CD4-positive, alpha-beta memory T cell (primary cell): ENCODE results near the gene SASH1. TPM values are rescaled to one million over a fixed set of nuclear protein-coding genes. Genes with fewer than 3 reads are reported as not detected.

ENCODE experiments used
- CTCF ChIA-PET: fragments of 350-600 bp; sonication (Branson Sonifier 250); formaldehyde crosslinking; loops from one replicate; lab custom pipeline; 2021; ENCODE audit warnings: inconsistent platforms; ENCODE audit not compliant: partially characterized antibody; lab: Charles Lee
- POLR2A ChIA-PET: fragments of 350-600 bp; sonication (Branson Sonifier 250); formaldehyde crosslinking; loops from one replicate; lab custom pipeline; 2021; ENCODE audit not compliant: partially characterized antibody; lab: Charles Lee
- DNase-seq, 5 donors: peaks; one replicate each; pipeline versions ENCODE4 v3.0.0 to v3.0.0-alpha.2; 2020 to 2022; ENCODE audit warnings: mixed read lengths in 1 of 5
- H3K27ac ChIP-seq: one replicate; pipeline ENCODE4 v1.7.0; 2013; ENCODE audit warnings: low read depth, low read length
- H3K27me3 ChIP-seq: 2 replicates; pipeline ENCODE4 v1.7.0; 2013; ENCODE audit warnings: mild to moderate bottlenecking, low read length, moderate library complexity; ENCODE audit not compliant: insufficient read depth
- H3K36me3 ChIP-seq: 2 replicates; pipeline ENCODE4 v1.7.0; 2013; ENCODE audit warnings: mild to moderate bottlenecking, low read length, moderate library complexity; ENCODE audit not compliant: insufficient read depth
- H3K4me1 ChIP-seq: 2 replicates; pipeline ENCODE4 v1.7.0; 2013; ENCODE audit warnings: mild to moderate bottlenecking, low read length, moderate library complexity; ENCODE audit not compliant: insufficient read depth
- H3K4me3 ChIP-seq, 2 donors: one replicate each; pipeline ENCODE4 v1.7.0; 2013; ENCODE audit warnings: low read length in 2 of 2, mild to moderate bottlenecking in 1 of 2
- H3K9me3 ChIP-seq, 2 donors: one replicate each; pipeline ENCODE4 v1.7.0; 2013; ENCODE audit warnings: low read length in 2 of 2, control low read depth in 1 of 2; ENCODE audit not compliant: control insufficient read depth in 1 of 2
- H3K27ac Mint-ChIP-seq, 7 donors: one replicate each; pipeline ENCODE4 v1.8.0; 2020 to 2021; ENCODE audit warnings: mixed read lengths in 7 of 7, mild to moderate bottlenecking in 6 of 7, inconsistent platforms in 3 of 7, moderate library complexity in 3 of 7
- H3K27me3 Mint-ChIP-seq, 2 donors: one replicate each; pipeline ENCODE4 v1.8.0; 2020 to 2021; ENCODE audit warnings: mixed read lengths in 2 of 2
- H3K36me3 Mint-ChIP-seq, 2 donors: one replicate each; pipeline ENCODE4 v1.8.0; 2020 to 2021; ENCODE audit warnings: mixed read lengths in 2 of 2, inconsistent platforms in 1 of 2, mild to moderate bottlenecking in 1 of 2
- H3K4me1 Mint-ChIP-seq, 4 donors: one replicate each; pipeline ENCODE4 v1.8.0; 2020 to 2021; ENCODE audit warnings: mixed read lengths in 4 of 4, mild to moderate bottlenecking in 1 of 4
- H3K4me3 Mint-ChIP-seq, 8 donors: one replicate each; pipeline ENCODE4 v1.8.0; 2020 to 2021; ENCODE audit warnings: mixed read lengths in 8 of 8, mild to moderate bottlenecking in 7 of 8, moderate library complexity in 6 of 8, inconsistent platforms in 3 of 8
- H3K9me3 Mint-ChIP-seq, 8 donors: one replicate each; pipeline ENCODE4 v1.8.0; 2020 to 2021; ENCODE audit warnings: mixed read lengths in 8 of 8, mild to moderate bottlenecking in 5 of 8, inconsistent platforms in 3 of 8, moderate library complexity in 1 of 8
- intact Hi-C: fragments of 100-400 bp; cut with micrococcal nuclease; formaldehyde crosslinking; loops from one replicate; pipeline ENCODE4 v1.15.1; 2023
- polyA plus RNA-seq, 2 donors: library from polyadenylated mRNA; unstranded; fragments of 300-500 nt; fragmentation: Illumina TruSeq; gene quantifications; one replicate each; pipeline ENCODE4 v1.2.3, GENCODE V29; 2021
- total RNA-seq, 2 experiments: library from RNA; stranded (reverse); gene quantifications; one replicate each; pipeline ENCODE4 v1.2.3, GENCODE V29; 2021

SASH1 gene
- total and polyA plus RNA-seq, 4 experiments from 2014 or later = 0.26 to 4.9 (median 1.7) TPM

DNA sequence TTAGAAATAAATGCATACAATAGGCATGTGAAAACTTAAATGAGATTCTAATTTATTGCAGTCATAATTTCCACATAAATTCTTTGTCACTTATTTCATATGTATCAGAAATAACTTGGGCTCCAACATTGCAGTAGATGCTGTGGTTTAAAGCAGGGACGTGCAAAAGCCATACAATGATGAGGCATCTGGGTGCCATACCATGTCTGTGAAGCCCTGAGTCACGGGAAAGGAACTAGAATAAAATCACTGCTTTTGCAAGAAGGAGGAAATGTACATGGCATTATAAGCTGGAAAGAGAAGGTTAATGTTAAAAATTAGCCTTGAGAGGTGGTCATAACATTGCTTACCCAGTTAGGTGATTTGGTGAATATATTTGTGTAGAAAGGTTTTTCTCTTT, 180.4 kb downstream of the SASH1 start:
- intact Hi-C loops = no loop called here
- DNase-seq = no peak

DNA sequence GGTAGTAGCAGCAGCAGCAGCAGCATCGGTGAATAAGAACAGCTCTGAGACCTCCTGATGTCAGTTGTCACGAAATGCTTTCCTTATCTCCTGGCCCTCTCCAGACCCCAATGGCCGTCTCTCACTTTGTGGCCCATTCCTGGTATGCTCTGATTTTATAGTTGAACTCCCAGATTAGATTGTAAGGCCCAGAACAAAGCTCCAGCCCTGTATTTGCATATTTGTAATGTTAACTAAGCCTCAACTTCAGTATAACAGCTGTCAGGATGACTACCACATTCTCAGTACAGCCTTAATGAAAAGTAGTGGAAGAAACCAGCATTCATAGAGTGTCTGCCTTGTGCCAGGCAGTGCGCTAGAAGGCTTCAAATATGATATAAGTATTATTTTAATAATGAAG, 180.9 kb downstream of the SASH1 start:
- H3K27ac ChIP-seq = no peak overlapping the region
- Mint-ChIP-seq H3K27me3 (peaks cover 0 to 4% of the 10 kb centered on the region in 2 donors), H3K4me3 (no peak overlapping the region), H3K9me3 (no peaks in the 10 kb centered on the region), H3K27ac (peak overlapping the region in 1 of 7 donors; percentile 21), H3K36me3 (peaks cover 0 to 5% of the 10 kb centered on the region in 2 donors), H3K4me1 (peaks cover 5 to 7% (median 6%) of the 10 kb centered on the region in 4 donors)
- no peak overlapping the region for H3K4me3 ChIP-seq
- ChIA-PET POLR2A (no interaction called here), CTCF (interaction anchor here (0.6 kb wide), 1 partner anchor 277 kb away, joined by 3 read pairs; no protein-coding TSS in a partner anchor)
- no peaks in the 10 kb centered on the region for H3K36me3 ChIP-seq
- H3K9me3 ChIP-seq = no peaks in the 10 kb centered on the region
- DNase-seq = no peak
- intact Hi-C loops = no loop called here
- H3K27me3 ChIP-seq = no peaks in the 10 kb centered on the region
- H3K4me1 ChIP-seq = no peaks in the 10 kb centered on the region

More for the DNA sequence above, 180.4 kb downstream of the SASH1 start:
- Mint-ChIP-seq H3K4me3 (no peak overlapping the region), H3K27me3 (peaks cover 0 to 4% of the 10 kb centered on the region in 2 donors), H3K36me3 (peaks cover 0 to 5% of the 10 kb centered on the region in 2 donors), H3K27ac (no peak overlapping the region), H3K9me3 (no peaks in the 10 kb centered on the region), H3K4me1 (peaks cover 5 to 7% (median 6%) of the 10 kb centered on the region in 4 donors)
- no peaks in the 10 kb centered on the region for H3K36me3 ChIP-seq
- CTCF ChIA-PET = interaction anchor here (0.6 kb wide), 1 partner anchor 278 kb away, joined by 3 read pairs; no protein-coding TSS in a partner anchor
- no peaks in the 10 kb centered on the region for H3K27me3 ChIP-seq
- H3K9me3 ChIP-seq = no peaks in the 10 kb centered on the region
- POLR2A ChIA-PET = no interaction called here
- no peak overlapping the region for H3K4me3 ChIP-seq
- no peak overlapping the region for H3K27ac ChIP-seq
- H3K4me1 ChIP-seq = no peaks in the 10 kb centered on the region

DNA sequence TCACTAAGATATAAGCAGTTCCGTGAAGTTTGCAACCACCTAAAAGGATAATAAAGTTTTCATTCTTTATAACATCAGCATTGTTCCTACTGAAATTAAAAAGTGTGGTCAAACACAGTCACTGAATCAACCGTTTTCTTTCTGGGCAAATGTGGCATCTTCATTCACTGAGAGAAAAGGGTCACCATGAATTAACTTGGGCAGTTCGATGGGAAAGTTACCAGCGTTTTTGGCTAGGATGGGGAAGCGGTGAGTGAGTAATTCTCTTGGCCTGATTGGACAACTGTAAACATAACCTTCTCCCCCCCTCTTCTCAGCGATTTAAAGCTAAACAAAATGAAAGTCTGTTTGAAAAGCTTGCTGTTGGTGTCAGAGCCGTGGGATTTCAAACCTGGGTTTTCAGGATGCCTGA, 181.8 kb downstream of the SASH1 start:
- H3K9me3 Mint-ChIP-seq = no peaks in the 10 kb centered on the region
- H3K4me3 Mint-ChIP-seq = peak overlapping the region; percentile 7 to 59 (median 42)
- peaks cover 5 to 7% (median 6%) of the 10 kb centered on the region in 4 donors for H3K4me1 Mint-ChIP-seq
- H3K36me3 ChIP-seq = no peaks in the 10 kb centered on the region
- no peak for DNase-seq
- ChIA-PET CTCF (no interaction called here), POLR2A (no interaction called here)
- H3K27me3 Mint-ChIP-seq = peaks cover 0 to 4% of the 10 kb centered on the region in 2 donors
- H3K27me3 ChIP-seq = no peaks in the 10 kb centered on the region
- H3K4me1 ChIP-seq = no peaks in the 10 kb centered on the region
- no peaks in the 10 kb centered on the region for H3K9me3 ChIP-seq
- intact Hi-C loops = no loop called here
- peaks cover 0 to 5% of the 10 kb centered on the region in 2 donors for H3K36me3 Mint-ChIP-seq
- no peak overlapping the region for H3K4me3 ChIP-seq
- no peak overlapping the region for H3K27ac ChIP-seq
- no peak overlapping the region for H3K27ac Mint-ChIP-seq

DNA sequence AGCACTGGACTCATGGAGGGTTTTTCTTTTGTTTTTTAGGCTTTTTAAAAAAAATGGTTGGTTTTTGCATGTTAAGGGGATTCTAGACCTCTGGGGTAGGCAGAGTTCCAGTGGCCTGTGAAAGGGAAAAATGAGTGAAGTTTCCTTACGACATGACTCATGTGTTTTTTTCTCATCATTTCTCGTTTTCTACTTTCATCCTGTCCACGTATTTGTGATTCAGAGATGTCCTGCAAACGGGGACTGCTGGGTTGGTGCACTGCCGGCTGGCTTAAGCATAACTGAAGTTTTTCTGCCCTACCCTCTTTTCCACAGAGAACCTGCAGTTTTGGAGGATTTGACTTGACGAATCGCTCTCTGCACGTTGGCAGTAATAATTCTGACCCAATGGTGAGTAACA, 182.3 kb downstream of the SASH1 start:
- Histone ChIP-seq H3K9me3 (no peaks in the 10 kb centered on the region), H3K4me1 (no peaks in the 10 kb centered on the region), H3K27ac (no peak overlapping the region), H3K27me3 (no peaks in the 10 kb centered on the region), H3K4me3 (no peak overlapping the region), H3K36me3 (no peaks in the 10 kb centered on the region)
- ChIA-PET POLR2A (no interaction called here), CTCF (no interaction called here)
- Mint-ChIP-seq H3K27ac (peak overlapping the region in 2 of 7 donors; percentile 11 to 28), H3K27me3 (peaks cover 0 to 4% of the 10 kb centered on the region in 2 donors), H3K4me1 (peaks cover 5 to 7% (median 6%) of the 10 kb centered on the region in 4 donors), H3K36me3 (peaks cover 0 to 5% of the 10 kb centered on the region in 2 donors), H3K4me3 (peak overlapping the region in 7 of 8 donors; percentile 7 to 59 (median 40)), H3K9me3 (no peaks in the 10 kb centered on the region)
- DNase-seq = no peak
- intact Hi-C loops = no loop called here

DNA sequence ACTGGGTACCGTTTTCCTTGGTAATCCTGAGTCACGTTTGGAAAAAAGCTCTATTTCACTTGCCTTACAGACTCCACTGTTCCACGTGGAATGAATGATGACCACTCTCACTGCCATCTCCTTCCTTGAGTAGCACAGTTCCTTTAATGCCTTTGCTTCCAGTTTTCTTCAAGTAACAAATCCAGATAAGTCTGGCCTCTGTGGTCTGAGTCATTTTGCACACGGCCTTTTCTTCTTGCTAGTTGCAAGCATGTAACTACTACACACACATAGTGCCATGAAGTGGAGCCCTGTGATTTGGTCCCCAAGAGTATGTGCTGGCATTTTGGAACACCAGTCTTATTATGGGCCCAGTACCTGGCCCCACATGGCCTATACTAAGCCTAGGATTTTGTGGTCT, 182.8 kb downstream of the SASH1 start:
- peak overlapping the region in 1 of 7 donors; percentile 28 for H3K27ac Mint-ChIP-seq
- POLR2A ChIA-PET = no interaction called here
- Histone ChIP-seq H3K9me3 (no peaks in the 10 kb centered on the region), H3K4me1 (no peaks in the 10 kb centered on the region), H3K4me3 (no peak overlapping the region), H3K36me3 (no peaks in the 10 kb centered on the region), H3K27me3 (no peaks in the 10 kb centered on the region), H3K27ac (no peak overlapping the region)
- H3K36me3 Mint-ChIP-seq = peaks cover 0 to 5% of the 10 kb centered on the region in 2 donors
- intact Hi-C loops = no loop called here
- H3K4me1 Mint-ChIP-seq = peaks cover 5 to 7% (median 6%) of the 10 kb centered on the region in 4 donors
- H3K4me3 Mint-ChIP-seq = no peak overlapping the region
- no peaks in the 10 kb centered on the region for H3K9me3 Mint-ChIP-seq
- CTCF ChIA-PET = no interaction called here
- DNase-seq = no peak
- H3K27me3 Mint-ChIP-seq = peaks cover 0 to 4% of the 10 kb centered on the region in 2 donors

DNA sequence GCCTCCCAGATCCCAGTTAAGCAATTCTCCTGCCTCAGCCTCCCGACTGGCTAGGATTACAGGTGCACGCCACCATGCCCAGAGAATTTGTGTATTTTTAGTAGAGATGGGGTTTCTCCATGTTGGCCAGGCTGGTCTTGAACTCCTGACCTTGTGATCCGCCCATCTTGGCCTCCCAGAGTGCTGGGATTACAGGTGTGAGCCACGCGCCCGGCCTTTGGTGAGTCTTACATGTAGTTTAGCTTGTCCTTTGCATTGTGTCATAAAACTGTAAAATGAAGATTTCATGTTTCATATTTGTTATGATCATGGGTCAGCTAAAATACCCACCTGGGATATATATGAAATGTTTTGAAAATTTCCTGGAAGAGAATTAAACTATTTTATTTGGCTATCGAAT, 183.5 kb downstream of the SASH1 start:
- ChIA-PET CTCF (no interaction called here), POLR2A (no interaction called here)
- no peak overlapping the region for H3K27ac ChIP-seq
- H3K27me3 ChIP-seq = no peaks in the 10 kb centered on the region
- H3K4me1 ChIP-seq = no peaks in the 10 kb centered on the region
- H3K9me3 ChIP-seq = no peaks in the 10 kb centered on the region
- H3K4me3 ChIP-seq = no peak overlapping the region
- H3K9me3 Mint-ChIP-seq = no peaks in the 10 kb centered on the region
- DNase-seq = no peak
- no peak overlapping the region for H3K27ac Mint-ChIP-seq
- intact Hi-C loops = no loop called here
- H3K36me3 Mint-ChIP-seq = peaks cover 0 to 5% of the 10 kb centered on the region in 2 donors
- peaks cover 0 to 4% of the 10 kb centered on the region in 2 donors for H3K27me3 Mint-ChIP-seq
- no peaks in the 10 kb centered on the region for H3K36me3 ChIP-seq
- peaks cover 5 to 7% (median 6%) of the 10 kb centered on the region in 4 donors for H3K4me1 Mint-ChIP-seq
- H3K4me3 Mint-ChIP-seq = no peak overlapping the region

DNA sequence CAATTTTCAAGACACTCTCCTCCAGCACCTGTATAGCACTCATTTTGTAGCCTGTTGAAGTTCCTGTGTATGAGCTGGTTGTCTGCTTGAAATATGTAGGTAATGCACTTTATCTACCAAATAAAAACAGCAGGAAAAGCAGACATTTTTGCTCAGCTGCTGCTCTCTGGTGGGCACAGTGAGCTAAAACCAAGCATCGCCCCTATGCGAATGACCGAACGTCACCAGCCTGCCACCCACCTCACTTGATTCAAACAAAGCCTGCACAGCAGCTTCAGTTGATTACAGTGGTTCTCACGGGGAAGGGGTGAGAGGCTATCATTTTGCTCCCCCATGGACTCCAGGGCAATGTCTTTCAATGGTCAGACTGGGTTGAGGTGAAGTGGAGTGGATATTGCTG, 185.7 kb downstream of the SASH1 start:
- DNase-seq = no peak
- CTCF ChIA-PET = no interaction called here
- intact Hi-C loops = no loop called here
- Mint-ChIP-seq H3K27ac (no peak overlapping the region), H3K4me1 (peaks cover 5 to 7% (median 6%) of the 10 kb centered on the region in 4 donors), H3K36me3 (peaks cover 0 to 8% of the 10 kb centered on the region in 2 donors), H3K9me3 (no peaks in the 10 kb centered on the region), H3K4me3 (no peak overlapping the region), H3K27me3 (peaks cover 2 to 8% of the 10 kb centered on the region in 2 donors)
- Histone ChIP-seq H3K27me3 (no peaks in the 10 kb centered on the region), H3K4me3 (no peak overlapping the region), H3K36me3 (no peaks in the 10 kb centered on the region), H3K4me1 (no peaks in the 10 kb centered on the region), H3K27ac (no peak overlapping the region), H3K9me3 (no peaks in the 10 kb centered on the region)
- POLR2A ChIA-PET = no interaction called here
